Dermis blood vessel endothelial cell (primary cell): ENCODE data around the gene DPP10. TPM values are rescaled to one million over a fixed set of nuclear protein-coding genes. Genes with fewer than 3 reads are reported as not detected.

Experiments used
- DNase-seq: peaks from one replicate; pipeline ENCODE4 v3.0.0; 2010
- total RNA-seq: library from RNA; depleted of rRNA; stranded (reverse); fragments of >200 nt; gene quantifications from 2 replicates; pipeline ENCODE4 v1.2.3, GENCODE V29; 2014

DPP10 gene
- total RNA-seq, 1 donor from 2014 or later, result not detected

GRCh38 chr2:114610677-114611076 is 168.2 kb downstream of the DPP10 start:
- no peak for DNase-seq

GRCh38 chr2:114614592-114614991 is 172.2 kb downstream of the DPP10 start:
- DNase-seq, result no peak

- DNase-seq, result no peak
Measured at GRCh38 chr2:114628481-114628880, 186.0 kb downstream of the DPP10 start.

GRCh38 chr2:114631146-114631545 is 188.7 kb downstream of the DPP10 start:
- DNase-seq, result no peak

GRCh38 chr2:114642166-114642770 is 199.8 kb downstream of the DPP10 start:
- no peak for DNase-seq

- DNase-seq, result no peak
Measured at GRCh38 chr2:114642988-114643553, 200.6 kb downstream of the DPP10 start.

- no peak for DNase-seq
Measured at GRCh38 chr2:114651933-114652332, 209.5 kb downstream of the DPP10 start.

GRCh38 chr2:114659880-114660279 is 217.4 kb downstream of the DPP10 start:
- no peak for DNase-seq

- no peak for DNase-seq
Measured at GRCh38 chr2:114661971-114662939, 219.8 kb downstream of the DPP10 start.

GRCh38 chr2:114668415-114668814 is 226.0 kb downstream of the DPP10 start:
- no peak for DNase-seq

- no peak for DNase-seq
Measured at GRCh38 chr2:114683251-114683650, 240.8 kb downstream of the DPP10 start.

GRCh38 chr2:114684403-114684802 is 242.0 kb downstream of the DPP10 start:
- no peak for DNase-seq

- no peak for DNase-seq
Measured at GRCh38 chr2:114685102-114685501, 242.7 kb downstream of the DPP10 start.

- no peak for DNase-seq
Measured at GRCh38 chr2:114688241-114688640, 245.8 kb downstream of the DPP10 start.

GRCh38 chr2:114698520-114698919 is 256.1 kb downstream of the DPP10 start:
- DNase-seq, result no peak

- DNase-seq, result no peak
Measured at GRCh38 chr2:114699423-114699944, 257.0 kb downstream of the DPP10 start.

- DNase-seq, result no peak
Measured at GRCh38 chr2:114700440-114700839, 258.0 kb downstream of the DPP10 start.

- no peak for DNase-seq
Measured at GRCh38 chr2:114709936-114710850, 267.8 kb downstream of the DPP10 start.

- no peak for DNase-seq
Measured at GRCh38 chr2:114714313-114714712, 271.9 kb downstream of the DPP10 start.

GRCh38 chr2:114717049-114717448 is 274.6 kb downstream of the DPP10 start:
- DNase-seq, result no peak

GRCh38 chr2:114724454-114724853 is 282.0 kb downstream of the DPP10 start:
- DNase-seq, result no peak

- DNase-seq, result no peak
Measured at GRCh38 chr2:114727012-114727411, 284.6 kb downstream of the DPP10 start.
